ENCODE results near the gene RRP9.

GRCh38 chr3:51975852-51976549, 34.3 kb upstream of the RRP9 start:
- TF ChIP-seq CTCF (IDR thresholded peaks at IDR 0.05; ENCODE audit: low read length) (peak; percentile 20; the same call in 1 of the 2 replicates), EZH2 (IDR thresholded peaks at IDR 0.05; ENCODE audit: borderline replicate concordance, low read length) (no peak)

Measured in OCI-LY1 (cell line).